Measurements from ENCODE around the gene ACAA2.

The ACAA2 gene

GRCh38 chr18:49813319-49814146 lies at the start of gene ACAA2:
Gene ACAA2, minus strand, starts transcription at chr18:49813533. Its CDS starts 49 bp downstream, at chr18:49813484.
- peak; percentile 53 for DNase-seq

GRCh38 chr18:49862656-49863385 lies 49.5 kb upstream of the ACAA2 start:
- no peak for DNase-seq

GRCh38 chr18:49861659-49862058 lies 48.3 kb upstream of the ACAA2 start:
- no peak for DNase-seq

- no peak for DNase-seq
Measured at GRCh38 chr18:49859725-49860124, 46.4 kb upstream of the ACAA2 start.

GRCh38 chr18:49859021-49859359 lies 45.7 kb upstream of the ACAA2 start:
- no peak for DNase-seq

- DNase-seq = peak; percentile 36
Measured at GRCh38 chr18:49858309-49859020, 45.1 kb upstream of the ACAA2 start.

- no peak for DNase-seq
Measured at GRCh38 chr18:49857708-49858107, 44.4 kb upstream of the ACAA2 start.

GRCh38 chr18:49856496-49856895 lies 43.2 kb upstream of the ACAA2 start:
- DNase-seq = no peak

- no peak for DNase-seq
Measured at GRCh38 chr18:49855711-49856415, 42.5 kb upstream of the ACAA2 start.

GRCh38 chr18:49854681-49855080 lies 41.3 kb upstream of the ACAA2 start:
- no peak for DNase-seq

- no peak for DNase-seq
Measured at GRCh38 chr18:49853436-49853835, 40.1 kb upstream of the ACAA2 start.

- no peak for DNase-seq
Measured at GRCh38 chr18:49853011-49853410, 39.7 kb upstream of the ACAA2 start.

- peak; percentile 6 for DNase-seq
Measured at GRCh38 chr18:49851624-49852023, 38.3 kb upstream of the ACAA2 start.

GRCh38 chr18:49850636-49851035 lies 37.3 kb upstream of the ACAA2 start:
- DNase-seq = no peak

- DNase-seq = peak; percentile 69
Measured at GRCh38 chr18:49849331-49850217, 36.2 kb upstream of the ACAA2 start.

GRCh38 chr18:49848115-49848514 lies 34.8 kb upstream of the ACAA2 start:
- DNase-seq = no peak

- DNase-seq = no peak
Measured at GRCh38 chr18:49847524-49847923, 34.2 kb upstream of the ACAA2 start.

- DNase-seq = peak; percentile 62
Measured at GRCh38 chr18:49846718-49847470, 33.6 kb upstream of the ACAA2 start.

- DNase-seq = peak; percentile 33
Measured at GRCh38 chr18:49846361-49846662, 33.0 kb upstream of the ACAA2 start.

GRCh38 chr18:49845629-49846360 lies 32.5 kb upstream of the ACAA2 start:
- DNase-seq = no peak

- no peak for DNase-seq
Measured at GRCh38 chr18:49844903-49845302, 31.6 kb upstream of the ACAA2 start.

Data from NCI-H510A treated with DMSO at 0.1 percent for 48 hours (cell line).